Brain microvascular endothelial cell (primary cell): ENCODE measurements around the gene NCAN.

Experiments
- DNase-seq: peaks from one replicate; pipeline ENCODE4 v3.0.0-alpha.2; 2020
- H3K27ac ChIP-seq: fragments of 250-450 bp; sonication (Bioruptor Pico); 2 replicates; pipeline ENCODE4 v1.5.1; 2020; ENCODE audit warnings: mild to moderate bottlenecking, moderate library complexity
- H3K27me3 ChIP-seq: fragments of 250-450 bp; sonication (Bioruptor Pico); replicated peaks from 2 replicates; pipeline ENCODE4 v1.5.1; 2020; ENCODE audit warnings: mild to moderate bottlenecking
- H3K36me3 ChIP-seq: fragments of 250-450 bp; sonication (Bioruptor Pico); replicated peaks from 2 replicates; pipeline ENCODE4 v1.5.1; 2020; ENCODE audit warnings: mild to moderate bottlenecking
- H3K4me3 ChIP-seq: 2 replicates; pipeline ENCODE4 v1.5.1; 2011; ENCODE audit warnings: low read depth, mild to moderate bottlenecking, control low read depth, low read length, moderate library complexity
- in situ Hi-C: cut with HindIII; loops from 2 replicates; pipeline ENCODE4 v1.10.0; 2017; ENCODE audit warnings: low sequenced_read_pairs, low pct_ligation_motif_present
- TF ChIP-seq, protein P1 (sequence below): IDR thresholded peaks from 2 replicates; pipeline ENCODE4 v1.5.1; 2011; ENCODE audit warnings: low read depth, mild to moderate bottlenecking, moderate library complexity, low read length, control low read depth, inconsistent platforms; ENCODE audit errors: missing control alignments

The NCAN gene

DNA sequence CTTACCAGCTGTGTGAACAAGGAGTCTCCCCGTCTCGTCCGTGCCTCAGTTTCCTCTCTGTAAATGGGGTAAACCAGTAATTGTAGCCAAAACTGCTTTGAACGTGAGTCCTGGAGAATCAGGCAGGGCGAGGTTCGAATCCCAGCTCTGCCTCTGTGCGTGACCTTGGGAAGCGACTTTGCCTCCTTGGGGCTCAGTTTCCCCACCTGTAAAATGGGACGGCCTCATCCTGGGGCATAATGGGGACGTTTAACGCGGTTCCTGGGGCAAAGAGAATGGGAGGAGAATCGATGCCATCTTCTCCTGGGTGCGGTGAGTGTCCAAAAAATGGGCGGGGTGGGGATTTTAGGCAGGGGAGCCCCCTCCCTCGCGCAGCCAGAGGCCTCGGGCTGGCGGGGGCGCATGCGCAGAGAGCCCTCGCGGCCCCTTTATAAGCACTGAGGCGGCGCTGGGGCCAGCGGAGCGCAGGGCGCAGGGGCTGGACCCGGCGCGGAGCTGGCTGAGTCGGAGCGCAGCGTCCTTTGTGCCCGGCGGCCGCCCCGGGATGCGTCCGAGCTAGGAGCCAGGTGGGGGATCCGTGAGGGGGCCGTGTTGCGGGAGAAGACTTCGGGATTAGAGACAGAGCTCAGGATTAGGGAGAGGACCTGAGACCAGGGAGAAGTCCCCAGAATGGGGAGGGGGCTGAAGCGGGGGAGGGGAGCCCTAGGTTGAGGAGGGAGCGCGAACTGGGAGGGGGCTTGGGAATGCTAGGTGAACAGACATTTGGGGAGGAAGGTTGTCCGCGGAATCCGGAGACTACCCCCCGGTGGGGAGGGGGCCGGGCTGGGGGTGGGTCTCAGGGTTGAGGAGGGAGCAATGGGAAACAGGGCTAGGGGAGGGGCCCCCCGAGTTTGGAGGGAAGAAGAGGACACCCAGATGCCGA, at the start of gene NCAN:
NCAN (plus strand) TSS at position 460 of the 922 bp plus-strand sequence. CDS start 4,996 bp downstream, outside the sequence.
- in situ Hi-C loops: no loop called here
- Histone ChIP-seq H3K4me3 (no peak within 1 kb of the TSS), H3K27me3 (peaks cover 21% of the 10 kb centered on the region), H3K36me3 (no peaks in the 10 kb centered on the region), H3K27ac (no peak within 1 kb of the TSS)
- TF ChIP-seq, protein P1, sequence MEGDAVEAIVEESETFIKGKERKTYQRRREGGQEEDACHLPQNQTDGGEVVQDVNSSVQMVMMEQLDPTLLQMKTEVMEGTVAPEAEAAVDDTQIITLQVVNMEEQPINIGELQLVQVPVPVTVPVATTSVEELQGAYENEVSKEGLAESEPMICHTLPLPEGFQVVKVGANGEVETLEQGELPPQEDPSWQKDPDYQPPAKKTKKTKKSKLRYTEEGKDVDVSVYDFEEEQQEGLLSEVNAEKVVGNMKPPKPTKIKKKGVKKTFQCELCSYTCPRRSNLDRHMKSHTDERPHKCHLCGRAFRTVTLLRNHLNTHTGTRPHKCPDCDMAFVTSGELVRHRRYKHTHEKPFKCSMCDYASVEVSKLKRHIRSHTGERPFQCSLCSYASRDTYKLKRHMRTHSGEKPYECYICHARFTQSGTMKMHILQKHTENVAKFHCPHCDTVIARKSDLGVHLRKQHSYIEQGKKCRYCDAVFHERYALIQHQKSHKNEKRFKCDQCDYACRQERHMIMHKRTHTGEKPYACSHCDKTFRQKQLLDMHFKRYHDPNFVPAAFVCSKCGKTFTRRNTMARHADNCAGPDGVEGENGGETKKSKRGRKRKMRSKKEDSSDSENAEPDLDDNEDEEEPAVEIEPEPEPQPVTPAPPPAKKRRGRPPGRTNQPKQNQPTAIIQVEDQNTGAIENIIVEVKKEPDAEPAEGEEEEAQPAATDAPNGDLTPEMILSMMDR: no peak
- no peak for DNase-seq

DNA sequence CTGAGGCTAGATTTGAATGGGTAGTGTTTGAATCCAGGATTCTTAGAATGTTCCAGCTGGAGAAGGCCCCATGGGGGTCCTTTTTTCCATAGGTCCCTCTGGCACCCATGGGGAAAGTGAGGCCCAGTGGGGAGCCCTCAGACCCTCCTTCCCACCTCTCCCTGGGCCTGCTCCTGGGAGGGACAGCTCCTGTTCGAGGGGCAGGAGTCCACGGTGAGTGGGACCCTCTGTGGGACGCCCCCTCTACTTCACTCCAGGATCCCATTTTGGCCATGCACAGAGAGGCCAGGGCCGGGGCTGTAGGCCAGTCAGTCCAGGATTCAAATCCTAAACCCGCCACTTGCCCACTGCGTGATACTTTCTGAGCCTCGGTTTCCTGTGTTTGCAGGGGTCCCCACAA, 49.3 kb upstream of the NCAN start:
- H3K27me3 ChIP-seq: no peaks in the 10 kb centered on the region
- TF ChIP-seq, protein P1: no peak
- no peak for DNase-seq
- H3K4me3 ChIP-seq: no peak overlapping the region
- no peak overlapping the region for H3K27ac ChIP-seq
- H3K36me3 ChIP-seq: no peaks in the 10 kb centered on the region
- in situ Hi-C loops: no loop called here

DNA sequence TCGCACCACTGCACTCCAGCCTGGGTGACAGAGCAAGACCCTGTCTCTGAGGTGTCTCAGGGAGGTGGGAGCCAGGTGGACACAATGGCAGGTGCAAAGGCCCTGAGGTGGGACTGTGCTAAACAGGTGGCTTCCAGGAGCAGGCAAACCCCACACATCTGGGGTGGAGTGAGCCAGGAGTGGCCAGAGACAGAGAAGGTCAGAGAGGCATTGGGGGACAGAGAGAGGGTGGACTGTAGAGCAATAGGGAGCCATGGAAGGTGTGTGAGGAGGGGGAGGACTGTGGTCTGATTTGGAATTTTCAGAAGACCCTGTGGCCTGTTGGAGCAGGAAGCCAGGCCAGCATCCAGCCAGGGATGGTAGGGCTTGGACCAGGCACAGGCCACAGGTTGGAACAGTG, 46.4 kb upstream of the NCAN start:
- TF ChIP-seq, protein P1: no peak
- H3K36me3 ChIP-seq: no peaks in the 10 kb centered on the region
- no peak overlapping the region for H3K27ac ChIP-seq
- no peak for DNase-seq
- no peak overlapping the region for H3K4me3 ChIP-seq
- in situ Hi-C loops: no loop called here
- no peaks in the 10 kb centered on the region for H3K27me3 ChIP-seq

DNA sequence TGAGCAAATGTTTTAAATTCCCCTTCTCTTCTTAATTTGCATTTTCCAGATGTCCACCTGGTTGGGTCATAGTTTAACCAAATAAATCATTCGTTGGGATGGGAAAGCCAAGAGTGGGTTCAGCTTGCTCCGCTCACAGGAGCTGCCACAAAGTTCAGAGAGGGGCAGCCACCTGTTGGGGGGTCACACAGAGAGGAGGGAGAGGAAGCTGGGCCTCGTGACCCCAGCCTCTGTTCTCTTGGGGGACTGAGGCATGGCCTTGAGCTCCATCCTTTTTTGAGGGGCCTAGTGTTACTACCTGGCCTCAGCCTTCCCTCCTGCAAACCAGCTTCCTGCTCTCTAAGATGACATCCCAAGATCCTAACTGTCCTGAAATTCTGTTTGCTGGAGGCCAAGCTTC, 44.1 kb upstream of the NCAN start:
- no peak for DNase-seq
- H3K27me3 ChIP-seq: no peaks in the 10 kb centered on the region
- no peaks in the 10 kb centered on the region for H3K36me3 ChIP-seq
- in situ Hi-C loops: no loop called here
- TF ChIP-seq, protein P1: no peak
- H3K4me3 ChIP-seq: no peak overlapping the region
- no peak overlapping the region for H3K27ac ChIP-seq

DNA sequence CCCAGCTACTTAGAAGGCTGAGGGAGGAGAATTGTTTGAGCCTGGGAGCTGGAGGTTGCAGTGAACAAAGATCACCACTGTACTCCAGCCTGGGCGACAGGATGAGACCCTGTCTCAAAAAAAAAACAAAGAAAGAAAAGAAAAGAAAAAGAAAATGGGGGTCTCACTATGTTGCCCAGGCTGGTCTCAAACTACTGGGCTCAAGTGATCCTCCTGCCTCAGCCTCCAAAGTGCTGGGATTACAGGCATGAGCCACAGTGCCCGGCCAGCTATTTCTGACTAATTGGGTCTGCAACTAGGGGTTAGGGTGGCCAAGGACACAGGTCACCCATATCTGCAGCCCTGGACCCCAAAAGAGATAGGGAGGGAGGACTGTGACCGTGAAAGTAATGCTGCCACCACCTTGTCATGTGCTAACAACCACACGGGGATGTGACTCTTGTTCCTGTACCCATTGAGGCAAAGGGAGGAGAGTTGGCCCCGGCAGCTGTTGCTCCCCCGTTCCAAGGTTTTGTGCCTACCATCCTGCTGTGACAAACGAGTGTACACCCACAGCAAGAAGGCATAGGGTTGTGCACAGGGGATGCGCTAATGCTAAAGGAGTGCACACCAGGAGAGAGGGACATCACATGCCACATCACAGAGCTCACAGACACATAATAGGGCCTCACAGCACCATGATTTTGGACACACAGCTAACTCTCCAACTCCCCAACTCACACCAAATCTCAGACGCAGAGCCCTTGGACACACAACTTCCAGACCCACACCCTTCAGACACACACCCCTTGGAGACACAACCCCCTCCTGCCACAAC, 42.3 kb upstream of the NCAN start:
- no peak for DNase-seq
- TF ChIP-seq, protein P1: no peak
- in situ Hi-C loops: no loop called here
- H3K36me3 ChIP-seq: no peaks in the 10 kb centered on the region
- no peak overlapping the region for H3K4me3 ChIP-seq
- no peaks in the 10 kb centered on the region for H3K27me3 ChIP-seq
- no peak overlapping the region for H3K27ac ChIP-seq
